GM18870 (cell line): Measurements from ENCODE around the gene SIRT5.

ENCODE experiments used
- ATAC-seq: cut with Tn5 transposase; IDR thresholded peaks from one replicate; pipeline ENCODE4 v1.9.1; 2021; ENCODE audit warnings: moderate library complexity; ENCODE audit not compliant: unreplicated experiment

The SIRT5 gene

GRCh38 chr6:13574571-13575376 is at the start of gene SIRT5:
SIRT5 (plus strand) TSS chr6:13574601; CDS start chr6:13584111, 9,510 bp downstream.
- peak; percentile 59 for ATAC-seq

- no peak for ATAC-seq
Measured at GRCh38 chr6:13524801-13525508, 49.4 kb upstream of the SIRT5 start.

DNA sequence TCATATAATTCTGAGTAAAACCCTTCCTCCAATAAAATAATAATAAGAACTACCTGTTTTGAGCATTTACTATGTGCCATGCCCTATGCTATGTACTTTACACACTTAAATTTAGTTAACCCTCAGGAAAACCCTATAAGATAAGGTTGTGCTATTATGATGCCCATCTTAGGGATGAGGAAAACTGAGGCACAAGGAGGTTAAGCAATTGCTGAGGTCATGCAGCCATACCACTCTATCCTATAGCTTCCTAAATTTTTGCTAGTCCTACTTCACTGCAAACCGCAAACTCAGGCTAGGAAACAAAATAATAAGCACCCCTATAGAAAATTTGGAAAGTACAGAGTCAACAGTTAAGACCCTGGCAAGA is 48.1 kb upstream of the SIRT5 start:
- ATAC-seq: peak; percentile 8

- peak; percentile 83 for ATAC-seq
Measured at GRCh38 chr6:13526727-13527670, 47.4 kb upstream of the SIRT5 start.

- no peak for ATAC-seq
Measured at GRCh38 chr6:13527671-13528056, 46.7 kb upstream of the SIRT5 start.

GRCh38 chr6:13528232-13528631 is 46.2 kb upstream of the SIRT5 start:
- ATAC-seq: no peak

GRCh38 chr6:13528777-13529343 is 45.5 kb upstream of the SIRT5 start:
- no peak for ATAC-seq

DNA sequence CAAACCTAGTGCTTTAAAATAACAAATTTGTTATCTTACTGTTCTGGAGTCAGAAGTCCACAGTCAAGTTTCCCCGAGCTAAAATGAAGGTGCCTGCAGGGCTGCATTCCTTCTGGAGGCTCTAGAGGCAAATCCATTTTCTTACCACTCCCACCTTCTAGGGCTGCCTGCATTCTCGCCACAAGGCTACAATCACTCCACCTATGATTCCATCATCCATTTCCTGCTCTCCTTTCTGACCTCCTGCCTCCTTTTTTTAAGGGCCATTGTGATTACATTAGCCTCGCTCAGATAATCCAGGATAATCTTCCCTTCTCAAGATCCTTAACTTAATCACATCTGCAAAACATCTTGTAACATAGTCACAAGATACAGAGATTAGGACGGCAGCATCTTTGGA is 42.4 kb upstream of the SIRT5 start:
- ATAC-seq: no peak

DNA sequence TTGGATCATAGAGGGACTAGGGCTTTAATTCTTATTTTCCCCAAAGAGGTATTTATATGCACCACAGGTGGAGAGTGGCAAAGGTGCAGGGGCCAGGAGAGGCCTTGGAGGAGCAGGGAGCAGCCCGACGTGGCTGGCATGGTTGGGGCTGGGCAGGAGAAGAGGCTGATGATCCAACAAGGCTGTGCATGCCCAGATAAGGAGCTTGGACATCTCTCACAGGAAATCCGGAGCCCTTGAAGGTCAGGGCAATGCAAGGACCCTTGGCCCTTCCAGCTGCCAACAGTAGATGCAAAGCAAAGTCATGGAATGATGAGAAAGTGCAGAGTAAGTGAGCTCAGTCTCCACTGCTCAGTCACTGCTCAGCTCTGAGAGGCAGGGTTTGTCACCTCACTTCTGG is 39.9 kb upstream of the SIRT5 start:
- no peak for ATAC-seq

DNA sequence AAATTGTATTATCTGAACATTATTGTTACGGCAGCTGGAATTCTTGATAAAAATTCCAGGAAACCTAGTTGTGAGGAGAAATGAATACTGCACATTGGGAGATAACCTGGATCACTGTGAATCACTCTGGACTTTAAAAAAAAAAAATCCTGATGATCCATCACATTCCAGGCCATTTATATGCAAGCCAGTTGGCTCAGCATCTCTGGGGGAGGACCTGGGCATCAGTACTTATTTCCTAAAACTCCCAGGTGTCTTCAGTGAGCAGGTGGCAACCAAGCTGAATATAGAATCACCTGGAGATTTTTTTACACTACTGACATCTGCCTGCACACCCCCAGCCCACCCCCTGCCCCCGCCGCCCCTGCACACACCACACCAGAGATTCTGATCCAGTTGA is 39.1 kb upstream of the SIRT5 start:
- no peak for ATAC-seq

DNA sequence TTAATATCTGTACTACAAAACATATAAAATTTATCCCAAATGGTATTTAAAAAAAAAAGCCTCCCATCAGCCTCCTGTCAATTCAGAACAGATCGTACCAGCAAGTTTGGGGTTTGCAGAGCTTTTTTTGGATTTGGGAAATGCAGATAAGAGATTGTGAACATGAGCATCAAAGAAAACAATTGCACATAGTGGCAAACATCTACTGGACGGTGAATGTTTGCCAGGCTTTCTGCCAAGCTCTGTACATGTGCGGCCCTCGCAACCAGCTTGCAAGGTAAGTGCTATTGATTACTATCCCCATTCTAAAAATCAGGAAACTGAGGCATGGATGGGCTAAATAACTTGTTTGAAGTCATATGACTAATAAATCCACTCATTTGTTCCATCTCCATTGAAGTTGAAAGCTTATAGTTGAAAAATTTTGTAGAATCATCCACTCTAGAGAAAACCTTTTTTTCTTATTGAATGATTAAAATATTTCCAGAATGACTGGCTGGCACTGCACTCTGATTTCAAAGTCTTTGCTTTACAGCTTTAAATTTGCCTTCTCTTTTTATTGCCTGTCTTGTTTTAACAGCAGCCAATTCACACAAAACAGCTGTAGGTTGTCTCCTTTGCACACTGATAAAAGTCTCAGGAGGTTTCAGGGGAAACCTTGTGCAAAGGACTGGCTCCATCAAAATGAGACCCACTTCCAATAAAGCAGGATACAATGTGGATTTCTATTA is 37.4 kb upstream of the SIRT5 start:
- ATAC-seq: no peak

DNA sequence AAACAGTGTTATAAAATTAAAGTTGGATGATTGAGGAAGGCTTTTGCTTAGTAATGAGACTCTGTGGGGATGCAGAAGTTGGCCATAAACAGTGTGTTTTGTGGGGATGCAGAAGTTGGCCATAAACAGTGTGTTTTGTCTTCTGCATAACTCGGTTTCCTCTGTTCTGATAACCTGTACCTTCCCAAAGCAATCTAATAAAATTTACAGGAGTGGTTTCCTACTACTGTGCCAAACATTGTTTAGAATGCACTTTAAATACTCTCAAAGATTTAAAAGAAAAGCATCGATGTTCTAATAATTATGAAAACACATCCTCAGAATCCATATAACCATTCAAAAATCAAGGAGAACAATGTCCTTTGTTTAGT is 36.9 kb upstream of the SIRT5 start:
- no peak for ATAC-seq

DNA sequence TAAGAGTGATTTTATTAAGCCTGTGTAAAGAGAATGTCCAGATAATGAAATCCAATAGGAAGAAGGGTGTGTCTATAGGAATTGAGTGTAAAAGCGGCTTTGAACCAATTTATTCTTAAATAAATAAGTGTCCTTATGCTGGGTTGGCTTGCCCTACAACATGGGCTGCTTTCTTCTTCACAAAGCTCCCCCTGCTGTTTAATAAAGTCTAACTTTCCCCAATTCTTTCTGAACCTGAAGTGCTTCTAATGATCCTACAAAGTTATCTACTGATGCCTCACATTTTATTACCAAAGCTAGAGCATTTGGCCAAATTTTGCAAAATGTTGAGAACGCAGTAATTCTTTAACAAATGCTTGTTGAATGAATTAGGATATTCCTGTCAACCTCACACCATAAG is 36.3 kb upstream of the SIRT5 start:
- ATAC-seq: no peak

DNA sequence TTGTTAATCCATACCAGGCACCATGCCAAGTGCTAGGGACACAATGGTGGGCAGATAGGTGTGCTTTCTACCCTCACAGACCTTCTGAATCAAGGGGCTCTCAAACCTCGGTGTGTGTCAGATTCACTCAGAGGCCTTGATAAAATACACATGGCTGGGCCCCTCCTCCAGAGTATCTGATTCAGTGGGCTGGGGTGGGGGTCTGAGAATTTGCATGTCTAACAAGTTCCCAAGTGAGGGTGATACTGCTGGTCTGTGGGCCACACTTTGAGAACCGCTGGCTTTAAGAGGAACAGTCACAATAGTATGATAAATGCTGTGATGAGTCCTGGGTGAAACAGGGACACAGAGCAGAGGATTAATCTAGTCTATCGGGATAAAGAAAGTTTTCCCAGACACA is 35.8 kb upstream of the SIRT5 start:
- ATAC-seq: no peak

GRCh38 chr6:13539572-13539971 is 34.8 kb upstream of the SIRT5 start:
- no peak for ATAC-seq

DNA sequence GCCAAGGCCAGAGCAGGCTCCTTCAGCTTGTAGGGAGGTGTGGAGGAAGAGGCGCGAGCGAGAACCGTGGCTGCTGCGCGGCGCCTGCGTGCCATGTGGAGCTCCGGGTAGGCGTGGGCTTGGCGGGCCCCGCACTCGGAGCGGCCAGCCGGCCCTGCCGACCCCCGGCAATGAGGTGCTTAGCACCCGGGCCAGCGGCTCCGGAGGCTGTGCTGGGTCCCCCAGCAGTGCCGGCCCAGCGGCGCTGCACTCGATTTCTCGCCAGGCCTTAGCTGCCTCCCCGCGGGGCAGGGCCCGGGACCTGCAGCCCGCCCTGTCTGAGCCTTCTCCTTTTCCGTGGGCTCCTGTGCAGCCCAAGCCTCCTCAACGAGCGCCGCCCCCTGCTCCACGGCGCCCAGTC is 32.9 kb upstream of the SIRT5 start:
- ATAC-seq: no peak

- no peak for ATAC-seq
Measured at GRCh38 chr6:13544454-13545186, 29.8 kb upstream of the SIRT5 start.

GRCh38 chr6:13545885-13546284 is 28.5 kb upstream of the SIRT5 start:
- ATAC-seq: no peak

DNA sequence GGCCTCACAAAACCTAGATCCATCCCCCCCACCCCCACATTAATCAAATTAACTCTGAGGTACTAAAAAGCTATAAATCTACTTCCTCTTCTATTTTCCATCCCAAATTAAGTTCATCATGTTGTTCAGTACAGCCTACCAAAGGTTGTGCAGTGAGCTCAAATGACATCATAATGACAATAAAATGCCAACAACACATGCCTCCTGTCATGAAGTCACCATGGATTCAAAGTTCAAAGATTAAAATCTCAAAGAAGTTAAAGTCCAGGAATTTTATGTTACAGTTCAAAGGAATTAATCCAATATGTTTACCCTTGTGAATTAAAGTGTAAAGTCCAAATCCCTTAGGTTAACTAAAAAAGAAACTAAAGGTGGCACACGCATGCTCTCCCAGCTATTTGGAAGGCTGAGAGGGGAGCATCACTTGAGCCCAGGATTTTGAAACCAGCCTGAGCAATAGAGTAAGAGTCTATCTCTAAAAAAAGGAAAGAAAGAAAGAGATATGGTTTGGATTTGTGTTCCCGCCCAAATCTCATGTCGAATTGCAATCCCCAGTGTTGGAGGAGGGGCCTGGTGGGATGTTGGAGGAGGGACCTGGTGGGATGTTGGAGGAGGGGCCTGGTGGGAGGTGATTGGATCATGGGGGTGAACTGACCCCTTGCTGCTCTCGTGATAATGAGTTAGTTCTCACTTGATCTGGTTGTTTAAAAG is 25.7 kb upstream of the SIRT5 start:
- no peak for ATAC-seq
